NOMO-1 treated with dmso at 0.1 percent for 144 hours (cell line): ENCODE results near the gene SMIM7.
"Not testable (repeated sequence)": the region's sequence is repeated elsewhere in the genome, so short reads cannot be mapped to it uniquely, and the experiment has no call there.

ENCODE experiments used
- DNase-seq: peaks from one replicate; lab custom pipeline; 2025; ENCODE audit not compliant: unreplicated experiment; lab: John Stamatoyannopoulos, UW

Gene SMIM7

DNA sequence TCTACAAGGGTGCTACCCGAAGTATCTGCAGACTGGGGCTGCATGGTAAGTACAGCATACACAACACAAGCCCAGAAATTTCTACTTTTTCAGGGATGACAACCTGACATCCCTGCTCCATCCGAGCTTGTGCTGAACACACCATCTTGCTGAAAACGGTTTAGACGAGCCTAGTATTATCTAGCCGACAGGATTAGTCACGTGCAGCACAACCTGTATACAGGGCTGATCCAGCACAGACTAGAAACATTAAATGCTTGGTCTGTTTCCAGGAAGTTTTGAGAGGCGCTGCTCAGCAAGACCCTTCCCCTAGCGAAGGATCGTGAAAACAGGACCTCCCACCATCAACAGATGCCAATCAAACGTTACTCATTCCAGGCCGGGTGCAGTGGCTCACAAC is 4.2 kb downstream of the SMIM7 start:
- DNase-seq, result no peak

DNA sequence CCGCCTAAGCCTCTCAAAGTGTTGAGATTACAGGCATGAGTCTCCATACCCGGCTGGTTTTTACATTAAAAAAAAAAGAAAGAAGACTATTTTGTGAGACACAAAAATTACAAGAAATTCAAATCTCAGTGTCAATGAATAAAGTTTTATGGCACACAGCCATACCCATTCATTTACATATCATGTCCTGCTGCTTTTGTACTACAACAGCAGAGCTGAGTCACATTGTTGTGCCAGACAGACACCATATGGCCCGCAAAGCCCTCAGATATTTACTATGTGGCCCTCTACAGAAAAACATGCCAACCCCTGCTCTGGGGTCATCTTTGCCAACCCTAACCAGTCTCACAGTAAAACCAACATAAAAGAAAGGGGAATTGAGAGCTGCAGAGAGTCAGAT is 5.3 kb downstream of the SMIM7 start:
- no peak for DNase-seq

DNA sequence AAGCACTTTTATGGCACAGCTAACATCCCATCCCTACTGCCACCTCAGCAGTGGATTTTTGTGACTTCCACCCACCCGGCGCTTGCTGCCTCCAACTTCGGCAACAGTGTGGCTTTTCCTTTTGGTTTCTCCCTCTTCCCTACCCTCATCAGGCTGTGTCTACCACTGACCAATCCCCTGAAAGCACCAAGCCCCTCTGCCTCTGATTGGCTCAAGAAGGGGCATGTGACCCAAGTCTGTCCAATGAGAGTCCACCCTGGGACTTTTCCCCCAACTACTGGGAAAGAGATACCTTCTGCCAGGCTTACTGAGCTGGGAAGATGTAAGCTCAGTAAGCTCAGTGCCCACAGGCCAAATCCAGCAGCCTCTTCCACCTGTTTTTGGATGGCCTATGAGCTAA is 5.8 kb downstream of the SMIM7 start:
- no peak for DNase-seq

DNA sequence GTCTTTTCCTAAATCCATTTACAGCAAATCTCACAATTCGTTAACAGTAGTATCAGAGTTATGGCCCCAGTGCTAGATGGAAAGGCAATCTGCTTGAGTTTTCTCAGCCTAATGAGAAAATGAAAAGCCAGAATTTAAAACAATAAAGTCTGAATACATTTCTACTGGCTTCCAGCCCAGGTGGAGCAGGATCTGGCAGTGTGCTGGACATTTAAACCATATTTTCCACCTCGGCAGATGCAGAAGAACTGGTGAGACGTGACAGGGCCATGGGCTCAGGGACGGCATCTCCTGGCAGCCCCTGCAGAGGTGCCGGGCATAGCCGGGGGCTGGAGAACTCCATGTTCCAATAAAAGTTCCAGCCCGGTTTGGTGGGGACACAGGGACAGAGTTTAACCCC is 7.1 kb downstream of the SMIM7 start:
- no peak for DNase-seq

DNA sequence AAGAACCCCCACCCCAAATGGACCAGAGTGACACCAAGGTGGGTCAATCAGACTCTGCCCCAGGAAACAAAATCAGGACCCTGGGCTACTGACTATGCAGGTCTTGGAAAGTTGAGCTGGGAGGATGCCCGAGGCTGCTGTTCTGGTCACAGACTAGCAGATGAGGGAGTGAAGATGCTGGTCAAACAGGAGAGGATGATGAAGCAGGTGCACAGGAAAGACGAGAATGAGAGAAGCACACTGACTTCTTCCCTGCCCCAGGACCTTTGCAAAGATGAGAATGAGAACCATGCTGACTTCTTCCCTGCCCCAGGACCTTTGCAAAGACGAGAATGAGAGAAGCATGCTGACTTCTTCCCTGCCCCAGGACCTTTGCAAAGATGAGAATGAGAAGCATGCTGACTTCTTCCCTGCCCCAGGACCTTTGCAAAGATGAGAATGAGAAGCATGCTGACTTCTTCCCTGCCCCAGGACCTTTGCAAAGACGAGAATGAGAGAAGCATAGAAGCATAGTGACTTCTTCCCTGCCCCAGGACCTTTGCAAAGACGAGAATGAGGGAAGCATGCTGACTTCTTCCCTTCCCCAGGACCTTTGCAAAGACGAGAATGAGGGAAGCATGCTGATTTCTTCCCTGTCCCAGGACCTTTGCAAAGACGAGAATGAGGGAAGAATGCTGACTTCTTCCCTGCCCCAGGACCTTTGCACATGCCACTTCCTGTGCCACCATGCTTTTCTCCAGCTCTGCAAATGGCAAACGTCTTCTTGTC is 8.3 kb downstream of the SMIM7 start:
- not testable (repeated sequence) for DNase-seq

DNA sequence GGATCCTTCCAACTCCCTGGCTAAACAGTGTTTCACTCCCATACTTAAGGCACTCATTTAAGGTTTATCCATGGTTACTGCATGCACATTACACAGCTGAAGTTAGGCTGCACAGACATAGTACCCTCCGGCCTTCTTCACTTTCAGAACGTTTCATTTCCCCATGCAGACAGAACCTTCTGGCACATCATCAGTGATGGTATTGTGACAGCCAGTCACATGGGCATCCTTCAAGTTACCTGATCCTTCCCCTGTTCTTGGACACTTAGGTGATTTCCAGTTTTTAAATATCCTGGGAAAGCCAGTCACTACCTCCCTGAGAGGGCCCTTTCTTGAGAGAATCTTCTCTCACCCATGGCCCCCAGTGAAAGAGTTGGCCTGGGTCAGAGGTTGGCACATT is 9.1 kb downstream of the SMIM7 start:
- DNase-seq, result no peak

DNA sequence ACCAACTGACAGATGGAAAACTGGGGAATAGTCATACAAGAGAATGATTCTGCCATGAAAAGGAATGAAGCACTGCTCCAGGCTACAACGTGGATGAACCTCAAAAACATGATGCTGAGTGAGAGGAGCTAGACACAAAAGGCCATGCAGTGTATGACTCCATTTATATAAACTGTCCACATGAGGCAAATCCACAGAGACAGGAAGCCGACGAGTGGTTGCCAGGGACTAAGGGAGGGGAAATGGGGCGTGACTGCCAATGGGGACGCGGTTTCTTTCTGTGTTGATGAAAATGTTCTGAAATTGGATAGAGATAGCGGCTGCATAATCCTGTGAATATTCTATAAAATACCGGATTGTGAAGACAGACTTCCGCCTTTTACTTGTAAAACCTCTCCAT is 10.2 kb downstream of the SMIM7 start:
- no peak for DNase-seq

DNA sequence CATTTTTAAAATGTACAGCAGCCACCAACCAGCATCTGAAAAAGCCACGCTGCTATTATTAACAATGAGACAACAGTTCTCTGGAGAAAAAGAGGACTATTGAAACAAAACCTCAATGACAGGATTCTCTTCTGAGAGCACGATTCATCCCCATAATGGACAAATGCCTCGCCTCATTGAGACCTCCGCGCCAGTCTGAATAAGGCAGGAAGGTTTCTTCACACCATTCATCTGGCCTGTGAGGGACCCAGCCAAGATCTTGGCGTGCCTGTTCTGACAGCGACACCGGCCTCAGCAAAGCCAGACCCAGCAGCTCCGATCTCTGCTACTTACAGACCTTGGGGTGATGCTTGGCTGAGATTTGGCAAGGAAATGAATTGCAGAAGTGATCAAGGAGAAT is 14.8 kb downstream of the SMIM7 start:
- no peak for DNase-seq

DNA sequence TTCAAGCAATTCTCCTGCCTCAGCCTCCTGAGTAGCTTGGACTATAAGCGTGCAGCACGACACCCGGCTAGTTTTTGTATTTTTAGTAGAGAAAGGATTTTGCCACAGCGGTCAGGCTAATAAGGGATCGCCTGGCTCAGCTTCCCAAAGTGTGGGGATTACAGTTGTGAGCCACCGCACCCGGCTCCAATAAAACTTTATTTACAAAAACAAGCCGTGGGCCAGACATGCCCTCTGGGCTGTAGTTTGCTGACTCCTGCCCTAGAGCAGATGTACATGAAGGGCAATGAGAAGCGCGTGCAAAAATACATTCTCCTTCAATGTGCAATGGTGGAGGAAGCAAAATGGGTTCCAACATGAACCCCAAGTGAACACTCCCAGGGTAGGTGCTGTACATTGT is 18.2 kb downstream of the SMIM7 start:
- no peak for DNase-seq

DNA sequence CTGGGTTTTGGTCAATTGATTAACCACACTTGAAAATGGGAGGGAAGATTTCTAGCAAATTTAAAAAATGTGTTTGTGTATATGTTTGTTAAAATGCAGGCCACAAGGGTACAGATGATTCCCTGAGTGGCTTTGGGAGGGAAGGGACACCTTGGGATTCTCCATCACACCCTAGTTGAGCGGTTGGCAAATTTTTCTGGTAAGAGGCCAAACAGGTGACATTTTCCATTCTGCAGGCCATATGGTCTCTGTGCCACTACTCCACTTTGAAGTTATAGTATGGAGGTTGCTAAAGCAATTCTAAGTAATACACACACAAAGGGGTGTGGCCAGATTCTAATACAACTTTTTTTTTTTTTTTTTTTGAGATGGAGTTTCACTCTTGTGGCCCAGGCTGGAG is 19.0 kb downstream of the SMIM7 start:
- DNase-seq, result no peak

DNA sequence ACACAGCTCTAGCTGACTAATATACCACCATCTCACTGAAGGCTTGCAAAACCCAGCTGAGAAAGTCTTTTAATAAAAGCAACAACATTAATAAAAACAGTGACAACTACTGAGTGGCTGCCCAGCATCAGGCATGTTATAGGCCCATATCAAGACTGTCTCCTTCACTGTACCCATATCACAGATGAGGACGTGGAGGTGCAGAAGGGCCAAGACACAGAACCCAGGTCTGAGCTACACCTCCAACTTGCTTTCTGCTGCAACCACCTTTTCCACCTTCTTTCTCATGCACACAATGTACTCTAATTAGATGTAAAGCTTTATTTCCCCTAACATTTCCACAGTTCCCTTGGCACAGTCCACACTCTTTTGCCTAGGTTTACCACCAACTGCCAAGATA is 21.3 kb downstream of the SMIM7 start:
- no peak for DNase-seq

DNA sequence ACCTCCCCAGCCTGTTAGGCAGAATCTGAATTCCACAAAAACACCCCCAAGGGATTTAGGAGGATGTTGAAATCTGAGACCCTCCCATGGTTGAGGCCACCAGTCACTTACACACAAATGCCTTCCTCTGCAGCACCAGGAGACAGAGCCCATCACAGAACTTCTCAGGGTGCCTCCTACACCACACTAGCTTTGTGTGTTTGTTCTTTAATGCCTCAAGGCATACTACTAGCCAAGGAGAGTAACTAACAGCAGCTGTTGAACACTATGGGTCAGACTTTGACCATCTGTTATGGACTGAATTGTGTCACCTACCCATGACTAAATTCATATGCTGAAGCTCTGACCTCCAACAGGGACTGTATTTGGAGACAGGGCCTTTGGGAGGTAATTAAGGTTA is 22.4 kb downstream of the SMIM7 start:
- DNase-seq, result no peak

DNA sequence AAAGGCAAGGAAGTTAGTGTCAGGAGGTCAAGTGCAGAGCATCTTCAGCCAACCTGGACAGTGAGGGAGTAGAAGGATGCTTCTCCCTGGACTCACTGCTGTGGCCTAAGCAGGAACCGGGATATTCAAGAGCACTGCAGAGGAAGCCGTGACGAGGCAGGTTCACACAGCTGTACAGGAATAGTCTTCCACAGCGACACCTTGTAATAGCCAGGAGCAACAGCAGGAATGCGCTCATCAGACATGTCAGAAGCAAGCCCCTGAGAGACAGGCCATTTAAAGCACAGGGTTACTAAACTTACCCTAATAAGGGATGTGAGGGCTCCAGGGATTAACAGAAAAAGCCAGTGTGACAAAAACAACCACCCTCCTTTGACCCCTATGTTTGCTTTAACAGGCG is 28.5 kb downstream of the SMIM7 start:
- DNase-seq, result no peak

DNA sequence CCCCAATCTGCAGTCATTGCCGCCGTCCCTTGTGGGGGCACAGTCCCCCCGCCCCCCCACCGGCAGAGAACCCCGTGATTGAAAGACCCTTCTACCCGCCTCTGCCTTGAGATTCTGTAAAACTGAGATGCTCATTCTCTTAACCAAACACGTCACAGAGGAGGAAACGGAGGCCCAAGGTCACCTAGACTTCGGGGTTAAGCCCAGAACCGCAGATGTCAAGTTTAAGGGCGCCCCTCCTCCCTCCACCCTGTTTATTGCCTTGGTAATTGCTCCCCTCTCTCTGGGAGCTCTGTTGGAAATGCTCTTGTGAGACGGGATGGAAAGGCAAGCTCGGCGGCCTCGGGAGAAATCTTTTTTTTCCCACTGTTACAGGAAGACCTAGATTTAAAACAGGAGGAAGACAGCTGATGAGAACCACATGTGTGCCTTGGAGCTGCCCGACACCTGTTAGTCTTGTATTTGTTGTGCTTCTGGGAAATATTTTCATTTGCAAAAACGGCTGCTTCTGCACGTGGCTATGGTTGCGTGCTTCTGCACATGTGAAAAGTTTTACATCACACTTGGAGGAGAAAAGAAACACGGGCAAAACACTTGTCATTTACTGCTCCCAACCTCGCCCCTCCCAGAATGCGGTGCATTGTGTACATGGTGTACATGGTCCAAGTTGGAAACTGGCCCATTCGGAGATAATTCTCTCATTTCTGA is 30.8 kb downstream of the SMIM7 start:
- DNase-seq, result no peak

DNA sequence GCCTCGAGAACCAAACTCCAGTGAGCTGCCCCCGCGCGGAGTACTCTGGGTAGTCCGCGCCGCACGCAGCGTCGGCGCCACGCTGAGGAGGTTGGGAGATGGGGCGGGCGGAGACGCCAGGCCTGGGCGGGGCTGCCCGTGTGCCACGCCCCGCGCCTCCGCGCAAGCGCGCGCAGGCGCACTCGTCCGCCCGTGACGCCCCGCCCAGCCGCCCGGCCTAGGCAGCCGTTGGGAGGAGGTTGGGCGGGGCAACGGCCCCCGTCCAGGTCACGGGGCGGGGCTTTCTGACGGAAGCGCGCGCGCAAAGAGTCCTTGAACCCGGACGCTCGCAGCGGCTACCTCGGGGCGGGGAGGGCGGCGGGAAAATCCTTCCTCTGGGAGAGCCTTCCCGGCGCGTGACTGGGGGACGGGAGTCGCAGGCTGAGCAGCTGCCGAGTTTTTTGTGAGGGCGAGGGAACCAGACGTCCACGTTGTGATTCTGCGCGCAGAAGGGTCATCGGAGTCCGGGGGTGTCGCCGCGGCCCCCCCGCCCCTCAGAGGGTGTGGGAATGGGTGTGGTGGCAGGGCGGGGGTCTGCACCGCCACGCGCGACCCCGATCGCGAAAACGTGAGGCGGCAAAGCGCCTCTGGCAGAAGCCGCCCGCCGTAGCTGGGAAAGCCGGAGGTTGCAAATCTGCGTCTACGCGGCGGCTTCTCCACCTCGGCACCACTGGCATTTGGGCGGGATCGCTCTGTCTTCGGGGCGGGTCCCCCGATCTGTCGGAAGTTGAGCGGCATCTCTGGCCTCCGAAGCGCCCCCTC is 31.6 kb downstream of the SMIM7 start, which contains the start of gene MED26:
Gene MED26 (minus strand): TSS at position 22 of the 801 bp plus-strand sequence. CDS start 261 bp downstream, outside the sequence.
- DNase-seq, result peak; percentile 89

DNA sequence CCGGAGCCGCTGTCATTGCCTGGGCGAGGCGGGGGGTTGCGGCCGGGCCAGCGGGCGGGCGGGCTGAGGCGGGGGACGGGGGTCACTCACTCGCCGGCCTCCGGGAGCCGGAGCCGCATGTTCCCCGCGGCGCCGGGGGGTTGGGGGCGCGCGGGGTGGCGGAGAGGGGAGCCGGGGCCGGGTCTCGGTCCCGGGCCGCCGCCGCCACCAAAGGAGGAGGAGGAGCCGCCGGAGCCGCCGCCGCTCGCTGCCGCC is 32.1 kb downstream of the SMIM7 start:
- no peak for DNase-seq

DNA sequence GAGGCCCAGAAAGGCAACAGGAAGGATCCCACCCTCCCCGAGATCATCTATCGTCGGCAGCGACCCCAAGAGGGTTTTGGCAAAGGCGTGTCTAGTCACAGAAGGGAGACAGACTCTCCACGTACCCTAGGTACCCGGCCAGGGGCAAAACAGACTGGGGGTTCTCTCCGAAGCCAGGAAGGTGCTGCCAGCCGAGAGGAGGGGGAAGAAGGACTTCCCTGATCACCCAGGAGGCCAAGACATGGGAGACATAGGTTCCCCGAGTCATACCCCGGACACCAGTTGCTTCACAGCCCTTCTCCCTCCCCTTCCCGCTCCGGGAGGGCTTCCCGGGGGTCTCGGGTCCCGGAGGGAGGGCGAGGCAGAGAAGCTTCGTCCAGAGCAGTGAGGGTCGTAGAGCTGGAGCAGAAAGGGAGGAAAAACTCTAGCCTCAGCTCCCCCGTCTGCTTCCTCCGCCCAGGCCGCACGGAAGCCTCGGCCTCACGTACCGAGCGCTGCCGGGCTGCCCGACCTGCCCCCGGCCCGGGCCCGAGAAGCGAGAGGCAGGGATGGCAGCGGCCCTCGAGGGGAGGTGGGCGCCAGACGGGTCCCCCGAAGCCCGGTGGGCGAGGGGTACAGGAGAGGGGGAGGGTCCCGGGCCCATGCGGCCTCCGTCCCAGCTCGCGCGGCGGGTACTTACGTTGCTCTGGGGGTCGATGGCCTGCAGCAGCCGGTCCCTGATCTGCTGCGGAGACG is 32.6 kb downstream of the SMIM7 start:
- no peak for DNase-seq

DNA sequence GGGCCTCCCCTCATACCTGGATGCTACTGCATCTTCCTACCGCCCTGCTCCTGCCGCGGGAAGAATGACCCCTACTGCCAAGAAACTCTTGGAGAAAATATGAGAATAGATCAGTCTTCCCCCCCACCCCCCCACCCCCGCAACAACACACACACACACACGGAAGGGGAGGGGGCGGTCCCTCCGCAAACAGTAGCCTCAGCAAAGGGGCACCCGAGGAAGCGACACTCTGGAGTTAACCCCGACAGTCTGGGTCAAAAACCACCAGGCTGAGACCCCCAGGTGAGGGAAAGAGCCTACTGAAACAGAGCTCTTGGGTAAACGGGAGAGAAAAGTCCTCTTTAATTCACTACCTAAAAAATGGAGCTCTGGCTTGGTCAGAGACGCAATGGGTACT is 33.1 kb downstream of the SMIM7 start:
- no peak for DNase-seq

DNA sequence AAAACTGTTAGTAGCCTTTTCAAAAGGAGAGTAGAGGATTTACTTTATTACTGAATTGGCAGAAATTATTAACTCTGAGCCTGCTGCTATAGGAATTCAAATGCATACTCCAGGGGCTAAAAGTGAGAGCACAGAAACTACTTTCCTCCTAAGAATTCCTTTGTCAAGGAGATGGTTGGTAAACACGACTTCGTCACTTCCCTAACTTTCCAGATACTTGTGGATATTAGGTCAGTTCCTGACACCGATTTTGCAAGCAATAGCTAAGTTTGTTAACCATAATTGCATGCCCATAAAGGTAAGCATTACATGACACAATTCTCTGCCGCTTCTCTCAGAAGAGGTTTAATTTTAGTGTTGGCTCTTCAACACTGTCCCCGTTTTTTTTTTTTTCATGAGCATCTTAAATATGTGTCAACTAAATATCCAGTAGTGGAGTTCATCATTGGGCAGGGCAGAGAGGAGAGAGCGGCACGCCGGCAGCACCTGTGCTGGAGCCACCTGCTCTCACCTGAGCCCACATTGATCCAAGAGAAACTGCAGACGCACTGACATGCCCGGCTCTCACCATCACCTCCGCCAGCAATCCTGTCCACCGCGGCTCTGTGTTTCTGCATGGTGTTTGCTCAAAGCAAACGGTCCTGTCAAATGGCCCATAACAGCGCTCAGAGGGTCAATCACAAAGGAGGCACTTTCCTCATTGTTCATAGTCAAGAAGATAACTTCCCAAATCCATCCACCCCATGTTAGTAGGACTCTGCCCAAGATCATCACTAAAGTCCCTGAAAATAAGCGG is 34.6 kb downstream of the SMIM7 start:
- no peak for DNase-seq

DNA sequence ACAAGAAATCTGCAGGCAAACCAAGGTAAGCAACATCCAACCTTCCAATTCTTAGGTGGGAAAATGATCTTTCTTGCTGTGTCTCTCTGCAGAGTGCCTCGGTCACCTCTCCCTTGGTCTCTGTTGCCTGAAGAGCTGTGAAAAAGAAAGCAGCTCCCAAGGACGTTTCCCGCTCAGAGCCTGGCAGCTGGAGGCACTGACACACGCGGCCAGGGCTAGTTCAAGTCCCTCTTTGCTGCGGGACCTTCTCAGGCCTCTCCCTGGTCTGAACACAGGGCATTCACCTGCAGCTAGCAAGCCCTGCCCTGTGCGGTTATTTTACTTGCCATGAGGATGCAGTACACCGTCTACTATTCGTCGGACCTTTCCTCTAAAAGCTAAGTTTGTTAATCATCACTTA is 35.7 kb downstream of the SMIM7 start:
- no peak for DNase-seq

DNA sequence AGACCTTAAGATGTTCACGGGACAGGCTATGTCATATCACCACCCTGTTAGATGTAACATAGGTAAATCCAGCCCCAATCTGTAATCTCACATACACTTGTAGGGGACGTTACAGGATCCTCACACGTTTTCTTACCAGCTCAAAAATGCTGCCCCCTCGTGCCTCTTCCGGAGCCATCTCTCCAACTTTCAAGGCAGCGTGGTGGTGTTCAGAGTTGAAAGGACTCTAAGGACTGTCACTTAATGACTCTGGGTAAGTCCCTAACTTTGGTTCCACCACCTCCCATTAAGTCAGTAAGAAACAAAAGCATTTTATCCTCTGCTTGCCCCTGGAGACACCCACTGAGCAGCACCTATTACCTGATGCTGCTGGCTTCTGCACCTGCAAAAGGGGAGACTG is 36.4 kb downstream of the SMIM7 start:
- no peak for DNase-seq
